Mucosa of stomach (tissue), 1 donor: ENCODE measurements around the gene PUSL1.

Experiments used
- H3K27me3 ChIP-seq: one replicate; pipeline ENCODE4 v1.7.0; 2013; ENCODE audit warnings: mild to moderate bottlenecking, low read length; ENCODE audit not compliant: control insufficient read depth, insufficient read depth
- H3K36me3 ChIP-seq: one replicate; pipeline ENCODE4 v1.7.0; 2013; ENCODE audit warnings: low read length; ENCODE audit not compliant: control insufficient read depth, insufficient read depth
- H3K4me1 ChIP-seq: one replicate; pipeline ENCODE4 v1.7.0; 2013; ENCODE audit warnings: mild to moderate bottlenecking, low read length; ENCODE audit not compliant: control insufficient read depth, insufficient read depth
- H3K4me3 ChIP-seq: one replicate; pipeline ENCODE4 v1.7.0; 2013; ENCODE audit warnings: low read length
- H3K9ac ChIP-seq: one replicate; pipeline ENCODE4 v1.7.0; 2013; ENCODE audit warnings: mild to moderate bottlenecking, low read length, moderate library complexity
- H3K9me3 ChIP-seq: one replicate; pipeline ENCODE4 v1.7.0; 2013; ENCODE audit warnings: mild to moderate bottlenecking, low read length, moderate library complexity; ENCODE audit not compliant: control insufficient read depth
- donor health status: Pancreatic carcinoma.

PUSL1 gene

GRCh38 chr1:1328254-1328653 lies 19.9 kb downstream of the PUSL1 start:
- Histone ChIP-seq H3K36me3 (no peaks in the 10 kb centered on the region), H3K4me1 (peaks cover 39% of the 10 kb centered on the region), H3K4me3 (no peak overlapping the region), H3K9me3 (no peaks in the 10 kb centered on the region), H3K27me3 (peaks cover 15% of the 10 kb centered on the region), H3K9ac (no peak overlapping the region)

- Histone ChIP-seq H3K27me3 (peaks cover 15% of the 10 kb centered on the region), H3K9ac (no peak overlapping the region), H3K4me3 (no peak overlapping the region), H3K36me3 (no peaks in the 10 kb centered on the region), H3K9me3 (no peaks in the 10 kb centered on the region), H3K4me1 (peaks cover 38% of the 10 kb centered on the region)
These were observed 21.2 kb downstream of the PUSL1 start for GRCh38 chr1:1329304-1330210.

- no peak overlapping the region for H3K4me3 ChIP-seq
- H3K27me3 ChIP-seq = peaks cover 15% of the 10 kb centered on the region
- H3K9ac ChIP-seq = no peak overlapping the region
- peaks cover 32% of the 10 kb centered on the region for H3K4me1 ChIP-seq
- H3K36me3 ChIP-seq = no peaks in the 10 kb centered on the region
- no peaks in the 10 kb centered on the region for H3K9me3 ChIP-seq
These were observed 22.1 kb downstream of the PUSL1 start for GRCh38 chr1:1330366-1331067.

- Histone ChIP-seq H3K9me3 (no peaks in the 10 kb centered on the region), H3K27me3 (peaks cover 15% of the 10 kb centered on the region), H3K4me3 (no peak within 1 kb of the TSS), H3K4me1 (peaks cover 24% of the 10 kb centered on the region), H3K36me3 (no peaks in the 10 kb centered on the region), H3K9ac (no peak within 1 kb of the TSS)
These were observed 22.9 kb downstream of the PUSL1 start, which contains the start of gene TAS1R3 for GRCh38 chr1:1331068-1331965. TAS1R3 (plus strand) TSS chr1:1331280; CDS start chr1:1331346, 66 bp downstream.

- Histone ChIP-seq H3K9me3 (no peaks in the 10 kb centered on the region), H3K4me1 (peaks cover 23% of the 10 kb centered on the region), H3K4me3 (no peak overlapping the region), H3K9ac (no peak overlapping the region), H3K36me3 (no peaks in the 10 kb centered on the region), H3K27me3 (peaks cover 15% of the 10 kb centered on the region)
These were observed 23.8 kb downstream of the PUSL1 start for GRCh38 chr1:1332031-1332755.

GRCh38 chr1:1332774-1333480 lies 24.5 kb downstream of the PUSL1 start:
- peaks cover 15% of the 10 kb centered on the region for H3K27me3 ChIP-seq
- H3K9ac ChIP-seq = no peak overlapping the region
- H3K4me3 ChIP-seq = no peak overlapping the region
- peaks cover 28% of the 10 kb centered on the region for H3K4me1 ChIP-seq
- no peaks in the 10 kb centered on the region for H3K9me3 ChIP-seq
- H3K36me3 ChIP-seq = no peaks in the 10 kb centered on the region

- no peak overlapping the region for H3K4me3 ChIP-seq
- no peak overlapping the region for H3K9ac ChIP-seq
These were observed 25.3 kb downstream of the PUSL1 start for GRCh38 chr1:1333551-1334241.

GRCh38 chr1:1334835-1335234 lies 26.4 kb downstream of the PUSL1 start:
- peaks cover 15% of the 10 kb centered on the region for H3K27me3 ChIP-seq
- H3K9me3 ChIP-seq = no peaks in the 10 kb centered on the region
- no peak overlapping the region for H3K9ac ChIP-seq
- peaks cover 28% of the 10 kb centered on the region for H3K4me1 ChIP-seq
- no peaks in the 10 kb centered on the region for H3K36me3 ChIP-seq
- H3K4me3 ChIP-seq = no peak overlapping the region

More at GRCh38 chr1:1333551-1334241, 25.3 kb downstream of the PUSL1 start:
- H3K27me3 ChIP-seq = peaks cover 15% of the 10 kb centered on the region
- no peaks in the 10 kb centered on the region for H3K36me3 ChIP-seq
- peaks cover 28% of the 10 kb centered on the region for H3K4me1 ChIP-seq
- no peaks in the 10 kb centered on the region for H3K9me3 ChIP-seq

- no peaks in the 10 kb centered on the region for H3K36me3 ChIP-seq
- H3K4me3 ChIP-seq = no peak overlapping the region
- no peaks in the 10 kb centered on the region for H3K9me3 ChIP-seq
- peaks cover 15% of the 10 kb centered on the region for H3K27me3 ChIP-seq
- H3K4me1 ChIP-seq = peaks cover 28% of the 10 kb centered on the region
- no peak overlapping the region for H3K9ac ChIP-seq
These were observed 26.9 kb downstream of the PUSL1 start for GRCh38 chr1:1335283-1335682.

GRCh38 chr1:1335792-1336248 lies 27.4 kb downstream of the PUSL1 start:
- Histone ChIP-seq H3K9ac (no peak overlapping the region), H3K4me3 (no peak overlapping the region), H3K36me3 (no peaks in the 10 kb centered on the region), H3K27me3 (peaks cover 9% of the 10 kb centered on the region), H3K4me1 (peaks cover 24% of the 10 kb centered on the region), H3K9me3 (no peaks in the 10 kb centered on the region)
